Caco-2 (cell line): ENCODE results near the gene RIPPLY3. TPM values are rescaled to one million over a fixed set of nuclear protein-coding genes. Genes with fewer than 3 reads are reported as not detected.

Source experiments
- BruUV-seq: library from RNA; stranded (reverse); fragments of 400-500 nt; replicated peaks from 2 replicates; lab custom pipeline; 2021; lab: Mats Ljungman, UMichigan
- CTCF ChIA-PET: fragments of 300-600 bp; sonication (Branson Sonifier 250); formaldehyde crosslinking; loops from one replicate; lab custom pipeline; 2022; ENCODE audit warnings: antibody characterized with exemption; lab: Charles Lee
- POLR2A ChIA-PET: fragments of 300-600 bp; sonication (Branson Sonifier 250); formaldehyde crosslinking; loops from one replicate; lab custom pipeline; 2022; ENCODE audit warnings: antibody characterized with exemption; lab: Charles Lee
- DNase-seq, 2 experiments: peaks; one replicate each; pipeline versions ENCODE4 v3.0.0 to v3.0.0-alpha.2; 2020 to 2022
- H3K27me3 ChIP-seq: replicated peaks from 2 replicates; pipeline ENCODE4 v1.6.0; 2011; ENCODE audit warnings: low read length; ENCODE audit not compliant: control insufficient read depth, insufficient read depth
- H3K36me3 ChIP-seq: 2 replicates; pipeline ENCODE4 v1.5.1; 2011; ENCODE audit warnings: low read length; ENCODE audit not compliant: control insufficient read depth, insufficient read depth
- H3K4me1 ChIP-seq: fragments of 250-450 bp; sonication (Bioruptor Pico); 2 replicates; pipeline ENCODE4 v1.5.1; 2020; ENCODE audit warnings: mild to moderate bottlenecking
- H3K4me3 ChIP-seq: 2 replicates; pipeline ENCODE4 v1.5.1; 2011; ENCODE audit warnings: low read depth, mild to moderate bottlenecking, control low read depth, low read length
- H3K9me3 ChIP-seq: fragments of 250-450 bp; sonication (Bioruptor Pico); 2 replicates; pipeline ENCODE4 v1.5.1; 2020; ENCODE audit warnings: mild to moderate bottlenecking, moderate library complexity
- H3K27ac Mint-ChIP-seq: one replicate; pipeline ENCODE4 v1.8.0; 2022; ENCODE audit warnings: mixed read lengths; ENCODE audit not compliant: unreplicated experiment
- H3K27me3 Mint-ChIP-seq: one replicate; pipeline ENCODE4 v1.8.0; 2022; ENCODE audit warnings: mixed read lengths; ENCODE audit not compliant: insufficient read depth, unreplicated experiment
- H3K36me3 Mint-ChIP-seq: one replicate; pipeline ENCODE4 v1.8.0; 2022; ENCODE audit warnings: mild to moderate bottlenecking, mixed read lengths; ENCODE audit not compliant: insufficient read depth, unreplicated experiment
- H3K4me1 Mint-ChIP-seq: one replicate; pipeline ENCODE4 v1.8.0; 2022; ENCODE audit warnings: low read depth, mixed read lengths; ENCODE audit not compliant: unreplicated experiment
- H3K4me3 Mint-ChIP-seq: one replicate; pipeline ENCODE4 v1.8.0; 2022; ENCODE audit warnings: mild to moderate bottlenecking, moderate library complexity, mixed read lengths; ENCODE audit not compliant: unreplicated experiment
- H3K9me3 Mint-ChIP-seq: one replicate; pipeline ENCODE4 v1.8.0; 2022; ENCODE audit warnings: mixed read lengths; ENCODE audit not compliant: unreplicated experiment
- CTCF ChIP-seq, 2 experiments: fragments of 200-600 bp in 1 of 2; IDR thresholded peaks; 1 replicate in 1 of 2; 2 replicates in 1 of 2; pipeline versions ENCODE4 v1.5.1 to v1.8.0; 2011 to 2022; ENCODE audit warnings: antibody characterized with exemption in 1 of 2, control low read depth in 1 of 2, inconsistent platforms in 1 of 2, low read depth in 1 of 2, low read length in 1 of 2, mild to moderate bottlenecking in 1 of 2, moderate library complexity in 1 of 2; ENCODE audit not compliant: insufficient read depth in 1 of 2, severe bottlenecking in 1 of 2, unreplicated experiment in 1 of 2
- intact Hi-C: fragments of 100-400 bp; cut with micrococcal nuclease; formaldehyde crosslinking; loops from one replicate; pipeline ENCODE4 v1.10.0; 2022; ENCODE audit not compliant: unreplicated experiment
- total RNA-seq: library from RNA; stranded (reverse); gene quantifications from 2 replicates; pipeline ENCODE4 v1.2.3, GENCODE V29; 2022

RIPPLY3 gene
- total RNA-seq, 1 experiment from 2014 or later, result 0.91 TPM

GRCh38 chr21:36960676-36961284, 45.7 kb upstream of the RIPPLY3 start:
- intact Hi-C loops, result no loop called here
- Histone ChIP-seq H3K27me3 (no peaks in the 10 kb centered on the region), H3K4me1 (peaks cover 20% of the 10 kb centered on the region), H3K36me3 (no peaks in the 10 kb centered on the region), H3K9me3 (no peaks in the 10 kb centered on the region), H3K4me3 (no peak overlapping the region)
- Mint-ChIP-seq H3K9me3 (no peaks in the 10 kb centered on the region), H3K4me1 (peaks cover 10% of the 10 kb centered on the region), H3K36me3 (peaks cover 26% of the 10 kb centered on the region), H3K27ac (no peak overlapping the region), H3K4me3 (no peak overlapping the region), H3K27me3 (no peaks in the 10 kb centered on the region)
- no TSS peak for BruUV-seq
- POLR2A ChIA-PET, result no interaction called here
- DNase-seq, result no peak
- CTCF ChIA-PET, result no interaction called here
- no peak for TF ChIP-seq CTCF (IDR thresholded peaks at IDR 0.05; ENCODE audit: insufficient read depth in 1 of 2, low read depth in 1 of 2, low read length in 1 of 2, severe bottlenecking in 1 of 2, unreplicated experiment in 1 of 2)

GRCh38 chr21:36962098-36962780, 44.3 kb upstream of the RIPPLY3 start:
- CTCF ChIA-PET, result interaction anchor here (0.6 kb wide), 1 partner anchor 476 kb away, joined by 4 read pairs; no protein-coding TSS in a partner anchor

GRCh38 chr21:36964398-36964797, 42.1 kb upstream of the RIPPLY3 start:
- DNase-seq, result no peak
- no peaks in the 10 kb centered on the region for H3K9me3 Mint-ChIP-seq
- no peaks in the 10 kb centered on the region for H3K36me3 ChIP-seq
- peaks cover 10% of the 10 kb centered on the region for H3K4me1 Mint-ChIP-seq
- peaks cover 26% of the 10 kb centered on the region for H3K36me3 Mint-ChIP-seq
- intact Hi-C loops, result no loop called here
- H3K27ac Mint-ChIP-seq, result no peak overlapping the region
- no peak for TF ChIP-seq CTCF (IDR thresholded peaks at IDR 0.05; ENCODE audit: insufficient read depth in 1 of 2, low read depth in 1 of 2, low read length in 1 of 2, severe bottlenecking in 1 of 2, unreplicated experiment in 1 of 2)
- H3K4me3 ChIP-seq, result no peak overlapping the region
- H3K4me3 Mint-ChIP-seq, result peak overlapping the region; percentile 90
- H3K9me3 ChIP-seq, result no peaks in the 10 kb centered on the region
- ChIA-PET POLR2A (no interaction called here), CTCF (no interaction called here)
- H3K4me1 ChIP-seq, result peaks cover 26% of the 10 kb centered on the region
- no peaks in the 10 kb centered on the region for H3K27me3 Mint-ChIP-seq
- BruUV-seq, result no TSS peak
- H3K27me3 ChIP-seq, result no peaks in the 10 kb centered on the region

More at GRCh38 chr21:36962098-36962780, 44.3 kb upstream of the RIPPLY3 start:
- no peaks in the 10 kb centered on the region for H3K36me3 ChIP-seq
- H3K27me3 ChIP-seq, result no peaks in the 10 kb centered on the region
- POLR2A ChIA-PET, result no interaction called here
- H3K4me3 ChIP-seq, result no peak overlapping the region
- DNase-seq, result no peak
- H3K9me3 ChIP-seq, result no peaks in the 10 kb centered on the region
- H3K36me3 Mint-ChIP-seq, result peaks cover 18% of the 10 kb centered on the region
- H3K4me1 Mint-ChIP-seq, result peaks cover 10% of the 10 kb centered on the region
- BruUV-seq, result no TSS peak
- TF ChIP-seq CTCF (IDR thresholded peaks at IDR 0.05; ENCODE audit: insufficient read depth in 1 of 2, low read depth in 1 of 2, low read length in 1 of 2, severe bottlenecking in 1 of 2, unreplicated experiment in 1 of 2), result no peak
- H3K27ac Mint-ChIP-seq, result no peak overlapping the region
- peaks cover 23% of the 10 kb centered on the region for H3K4me1 ChIP-seq
- H3K27me3 Mint-ChIP-seq, result no peaks in the 10 kb centered on the region
- no peaks in the 10 kb centered on the region for H3K9me3 Mint-ChIP-seq
- intact Hi-C loops, result no loop called here
- H3K4me3 Mint-ChIP-seq, result no peak overlapping the region
